NCI-H1694 (cell line): ENCODE measurements around the gene KIF19.

Experiments used
- DNase-seq: peaks from one replicate; lab custom pipeline; 2025; lab: John Stamatoyannopoulos, UW

Gene KIF19

DNA sequence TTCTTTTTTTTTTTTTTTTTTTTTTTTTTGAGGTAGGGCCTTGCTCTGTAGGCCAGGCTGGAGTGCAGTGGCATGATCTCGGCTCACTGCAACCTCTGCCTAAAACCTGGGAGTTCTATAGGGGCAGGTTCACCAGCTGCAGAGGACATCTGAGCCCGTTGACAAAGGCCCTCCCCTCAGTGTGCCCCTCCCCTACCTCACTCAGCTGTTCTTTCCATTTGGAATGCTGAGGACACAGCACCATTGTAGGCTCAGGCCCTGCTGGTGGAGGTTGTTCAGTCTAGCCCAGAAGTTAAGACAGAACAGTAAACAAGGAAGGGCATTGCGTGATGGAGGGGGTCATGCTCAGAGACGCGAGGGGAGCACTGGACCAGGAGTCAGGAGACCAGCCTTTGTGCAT lies 21.8 kb upstream of the KIF19 start:
- DNase-seq = no peak

DNA sequence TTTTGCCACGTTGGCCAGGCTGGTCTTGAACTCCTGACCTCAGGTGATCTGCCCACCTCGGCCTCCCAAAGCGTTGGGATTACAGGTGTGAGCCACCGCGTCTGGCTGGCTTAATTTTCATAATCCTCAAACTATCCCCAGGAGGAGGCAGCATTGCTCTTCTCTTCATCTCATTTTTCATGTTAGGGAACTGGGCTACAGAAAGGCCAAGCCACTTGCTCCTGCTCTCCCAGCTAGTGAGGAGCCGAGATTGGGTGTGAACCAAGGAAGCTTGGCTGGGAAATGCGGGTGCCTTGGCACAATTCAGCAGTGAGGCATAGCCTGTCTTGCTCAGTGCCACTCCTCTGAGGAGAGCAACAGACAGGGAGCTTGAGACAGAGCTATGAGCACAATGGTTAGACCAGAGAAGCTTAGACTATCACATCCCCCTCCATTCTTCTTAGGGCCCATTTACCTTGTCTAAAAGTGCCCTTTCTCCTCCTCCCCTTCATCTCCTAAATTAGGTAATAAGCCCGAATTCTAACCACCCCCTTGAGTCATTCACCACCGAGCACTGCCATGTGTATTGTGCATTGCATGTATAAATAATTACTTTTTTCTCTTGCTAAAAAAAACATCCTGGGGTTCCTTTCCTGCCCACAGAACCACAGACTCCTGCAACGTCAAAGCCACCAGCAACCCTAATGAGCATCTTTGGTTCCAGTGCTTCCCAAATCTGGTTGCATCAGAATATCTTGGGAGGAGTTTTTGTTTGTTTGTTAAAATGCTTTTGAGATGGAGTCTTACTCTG lies 20.0 kb upstream of the KIF19 start:
- peak; percentile 39 for DNase-seq

GRCh38 chr17:74307984-74308773 lies 17.8 kb upstream of the KIF19 start:
- no peak for DNase-seq

- no peak for DNase-seq
Measured at GRCh38 chr17:74309902-74310301, 16.1 kb upstream of the KIF19 start.

DNA sequence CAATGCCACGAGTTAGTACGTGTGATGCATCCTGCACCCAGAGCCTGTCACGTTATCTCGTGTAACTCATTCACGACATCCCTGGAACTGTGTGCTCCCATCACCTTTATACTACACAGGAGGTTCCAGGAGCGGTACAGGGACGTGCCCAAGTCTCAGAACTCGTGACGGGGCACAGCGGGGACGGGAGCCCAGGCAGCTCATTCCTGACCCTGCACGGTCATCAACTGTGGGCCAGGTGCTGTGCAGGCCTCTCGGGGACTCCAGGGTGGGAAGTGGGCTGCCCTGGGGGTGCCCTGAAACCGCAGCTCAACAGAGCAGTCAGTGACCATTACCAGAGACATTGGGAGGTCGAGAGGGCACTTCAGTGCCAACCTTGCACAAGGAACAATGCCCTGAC lies 11.1 kb upstream of the KIF19 start:
- DNase-seq = no peak

DNA sequence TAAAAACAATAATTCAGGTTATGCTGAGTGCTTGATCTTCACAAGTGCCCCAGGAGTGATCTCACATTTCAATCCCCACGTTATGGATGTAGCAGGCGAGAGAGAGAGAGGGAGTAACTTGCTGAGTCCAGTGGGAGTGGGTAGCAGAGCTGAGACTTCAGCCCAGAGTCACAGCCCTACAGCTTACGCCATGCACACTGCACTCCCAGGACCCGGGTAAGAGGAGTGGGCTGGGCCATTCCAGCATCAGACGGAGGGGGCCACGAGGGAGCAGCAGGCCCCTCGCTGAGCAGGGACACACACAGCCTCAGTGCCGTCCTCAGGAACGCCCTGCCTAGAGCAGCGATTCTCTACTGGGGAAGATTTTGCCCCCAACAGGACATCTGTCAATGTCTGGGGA lies 9.8 kb upstream of the KIF19 start:
- no peak for DNase-seq

DNA sequence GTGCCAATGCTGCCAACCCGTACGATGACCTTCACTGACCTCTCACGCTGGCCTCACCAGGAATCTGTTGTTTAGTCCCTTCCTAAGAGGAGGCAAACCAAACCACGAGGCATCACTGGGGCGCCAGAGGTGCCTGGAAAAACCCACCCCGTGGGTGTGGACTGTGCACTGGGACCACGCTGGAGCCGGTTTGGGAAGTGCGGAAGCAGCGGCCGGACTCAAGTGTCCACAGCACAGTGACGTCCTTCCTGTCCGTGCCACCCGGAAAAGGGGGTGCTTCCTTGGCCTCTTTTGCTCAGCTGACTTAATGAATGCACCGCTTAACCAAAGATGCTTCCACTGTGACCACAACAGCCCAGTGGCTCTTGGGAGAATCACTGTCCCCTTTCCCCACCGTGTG lies 9.0 kb upstream of the KIF19 start:
- no peak for DNase-seq

- no peak for DNase-seq
Measured at GRCh38 chr17:74318391-74318790, 7.6 kb upstream of the KIF19 start.

GRCh38 chr17:74324521-74324920 lies 1.5 kb upstream of the KIF19 start:
- DNase-seq = no peak

DNA sequence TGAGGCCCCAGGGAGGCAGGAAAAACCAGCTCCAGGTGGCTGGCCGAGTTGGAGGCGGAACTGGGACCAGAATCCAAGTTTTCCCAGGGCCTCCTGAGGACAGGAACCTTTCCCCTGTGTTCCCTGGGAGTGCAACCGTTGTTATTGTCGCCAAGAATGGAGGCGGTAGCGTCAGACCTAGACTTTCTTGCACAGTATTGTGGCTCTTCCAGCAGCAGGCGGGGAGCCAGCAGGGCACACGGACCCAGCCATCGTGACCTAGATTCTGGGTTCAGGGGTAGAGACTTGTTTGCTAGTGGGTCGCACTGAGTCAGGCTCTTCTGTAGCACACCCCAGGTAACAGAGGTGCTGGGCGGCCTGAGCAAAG lies 667 bp upstream of the KIF19 start:
- no peak for DNase-seq

DNA sequence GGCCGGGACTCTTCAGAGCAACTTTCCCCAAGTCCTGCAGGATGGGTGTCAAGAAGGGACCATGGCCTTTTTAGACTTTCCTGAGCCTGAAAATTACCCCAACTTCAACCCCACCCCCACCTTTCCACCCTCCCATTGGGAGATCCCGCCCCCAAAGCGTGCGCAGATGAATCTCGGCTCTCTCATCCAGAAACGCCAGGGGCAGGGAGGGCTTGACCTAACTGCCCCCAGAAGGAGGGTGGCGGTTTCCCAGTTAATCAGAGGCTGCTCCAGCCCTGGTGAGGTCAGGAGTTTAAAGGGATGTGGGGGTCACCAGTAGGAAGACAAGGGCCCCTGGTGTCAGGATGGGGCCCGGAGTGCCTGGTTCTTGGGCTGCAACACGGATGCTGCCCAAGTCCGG lies 480 bp downstream of the KIF19 start:
- no peak for DNase-seq

DNA sequence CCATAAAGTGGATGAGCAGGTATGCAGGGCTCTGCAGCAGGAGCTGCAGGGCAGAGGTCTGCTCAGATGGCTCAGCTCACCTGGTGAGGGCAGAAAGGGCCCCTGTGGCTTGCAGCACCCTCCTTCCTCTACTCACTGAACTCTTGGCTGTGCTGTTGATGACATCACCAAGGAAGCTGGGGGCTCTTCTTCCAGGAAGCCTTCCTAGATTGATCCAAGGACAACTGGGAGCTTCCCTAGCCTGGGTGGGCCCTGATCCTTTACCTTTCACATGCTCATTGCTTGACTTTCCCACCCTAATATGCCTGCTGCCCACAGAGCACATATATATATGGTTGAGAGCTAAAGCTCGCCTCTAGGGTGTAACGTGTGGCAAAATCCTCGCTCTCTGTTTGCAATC lies 2.5 kb downstream of the KIF19 start:
- DNase-seq = no peak

GRCh38 chr17:74329378-74329777 lies 3.4 kb downstream of the KIF19 start:
- DNase-seq = no peak

DNA sequence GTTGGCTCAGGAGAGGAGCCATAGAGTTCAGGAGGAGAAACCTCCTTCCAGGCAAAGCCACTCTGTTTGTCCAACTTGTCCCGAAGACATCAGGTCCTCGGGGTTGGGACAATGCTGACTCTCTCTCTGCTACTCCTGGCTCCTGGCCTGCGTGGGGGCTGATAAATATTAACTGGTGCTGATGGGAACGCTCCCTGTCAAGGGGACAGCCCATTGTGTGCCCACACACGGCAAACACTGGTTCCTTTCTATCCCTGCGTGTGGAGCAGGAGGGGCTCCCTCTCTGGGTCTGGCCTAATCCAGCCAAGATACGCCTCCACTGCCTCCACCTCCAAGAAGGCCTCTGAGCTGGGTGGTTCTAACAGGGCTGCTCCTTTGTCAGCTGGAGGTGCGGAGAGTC lies 4.4 kb downstream of the KIF19 start:
- DNase-seq = no peak

GRCh38 chr17:74332017-74332650 lies 6.1 kb downstream of the KIF19 start:
- no peak for DNase-seq

- DNase-seq = peak; percentile 86
Measured at GRCh38 chr17:74332763-74333283, 6.8 kb downstream of the KIF19 start.

DNA sequence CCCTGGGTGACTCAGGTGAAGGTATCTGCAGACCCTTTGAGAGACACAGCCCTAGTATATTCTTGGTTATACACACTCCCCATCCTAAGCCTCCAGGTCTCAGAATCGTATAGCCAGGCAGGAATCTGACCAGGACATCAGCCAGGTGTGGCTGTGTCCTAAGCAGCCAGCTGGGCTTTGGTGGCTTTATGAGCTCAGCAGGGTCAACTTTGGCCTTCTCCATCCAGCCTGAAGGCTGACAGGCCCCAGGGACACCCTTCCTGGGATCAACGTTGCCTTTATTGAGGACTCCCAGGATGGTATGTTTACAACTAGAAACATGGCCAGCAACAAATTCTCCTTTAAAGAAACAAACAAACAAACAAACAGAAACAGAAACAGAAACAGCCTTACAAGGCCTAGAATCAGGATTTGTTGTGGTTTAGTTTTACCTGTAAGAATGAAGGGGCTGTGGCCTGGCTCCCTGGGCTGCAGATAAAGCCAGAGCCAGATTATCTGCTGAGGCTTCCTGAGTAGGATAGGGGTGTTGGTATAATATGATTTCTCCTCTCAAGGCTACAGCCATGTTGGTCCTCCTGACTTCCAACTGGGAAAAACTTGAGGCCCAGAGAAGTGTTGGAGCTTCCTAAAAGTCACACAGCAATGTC lies 8.5 kb downstream of the KIF19 start:
- DNase-seq = no peak

GRCh38 chr17:74335529-74336062 lies 9.6 kb downstream of the KIF19 start:
- no peak for DNase-seq

- no peak for DNase-seq
Measured at GRCh38 chr17:74336307-74336706, 10.3 kb downstream of the KIF19 start.

DNA sequence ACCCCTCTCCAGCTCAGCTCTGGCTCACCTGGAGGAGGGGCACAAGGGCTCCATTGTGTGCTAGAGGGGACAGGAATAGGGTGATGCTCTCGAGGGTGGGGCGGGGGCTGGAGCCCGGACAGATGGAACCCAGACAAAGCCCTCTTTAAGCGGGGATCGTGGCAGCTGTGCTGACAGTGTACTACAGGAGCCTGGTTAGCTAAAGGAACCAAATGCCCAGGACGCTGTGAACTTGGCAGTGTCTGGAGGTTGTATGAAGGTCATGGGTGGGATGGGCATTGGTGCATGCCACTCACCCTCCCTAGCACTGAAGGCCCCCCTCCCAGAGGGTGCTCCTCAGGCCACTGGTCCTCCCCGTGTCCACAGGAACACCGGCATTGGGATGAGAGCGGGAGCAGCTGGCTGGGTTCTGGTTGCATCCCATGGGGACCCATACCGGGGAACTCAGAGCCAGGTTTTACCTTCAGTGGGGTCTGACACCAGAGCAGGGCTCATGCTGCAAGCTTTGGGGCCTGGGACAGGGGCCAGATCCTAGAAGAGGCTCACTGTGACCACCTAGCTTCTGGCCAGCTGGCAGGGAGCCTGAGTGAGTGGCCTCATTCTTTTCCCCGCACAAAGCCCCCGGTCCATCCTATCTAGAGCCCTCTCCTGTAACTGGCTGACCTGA lies 11.9 kb downstream of the KIF19 start:
- peak; percentile 76 for DNase-seq

DNA sequence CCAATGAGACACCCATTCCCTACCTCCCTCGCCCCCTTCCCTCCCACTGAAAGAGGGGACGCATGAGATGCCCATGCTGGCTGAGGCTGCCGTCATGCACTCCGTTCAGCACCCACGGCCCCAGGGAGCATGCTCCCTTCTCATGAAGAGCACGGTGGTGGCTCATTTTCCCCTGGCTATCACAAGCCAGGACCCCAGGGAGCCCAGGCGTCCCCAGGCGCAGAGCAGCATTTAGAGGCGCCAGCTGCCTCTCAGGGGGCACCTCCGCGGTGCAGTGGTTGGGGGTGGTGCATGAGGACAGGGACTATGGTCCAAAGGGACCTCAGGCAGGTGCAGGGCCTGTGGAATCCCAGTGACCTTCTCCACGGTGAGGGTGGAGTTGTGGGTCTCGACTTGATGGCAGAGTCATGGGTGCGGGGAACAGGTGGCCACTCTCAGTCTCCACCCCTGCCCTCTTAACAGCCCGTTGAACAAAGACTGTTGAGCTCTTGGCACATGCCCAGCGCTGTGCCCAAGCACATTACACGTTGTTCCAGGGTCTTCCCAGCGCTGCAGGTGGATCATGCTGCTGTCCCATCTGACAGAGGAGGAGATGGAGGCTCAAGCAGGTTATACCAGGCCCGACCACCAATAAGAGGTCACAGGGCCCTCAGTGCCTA lies 13.6 kb downstream of the KIF19 start:
- DNase-seq = peak; percentile 44
